ENCODE data around the gene RPLP1.
A peak's percentile ranks its signal among the peaks of the same experiment; 100 is the strongest.

RPLP1 gene

GRCh38 chr15:69454953-69455352 lies 2.3 kb downstream of the RPLP1 start:
- Mint-ChIP-seq H3K27ac (no peak overlapping the region), H3K36me3 (ENCODE audit: low read depth) (peaks cover 45% of the 10 kb centered on the region), H3K9me3 (no peaks in the 10 kb centered on the region), H3K4me1 (peaks cover 48% of the 10 kb centered on the region), H3K27me3 (ENCODE audit: low read depth, poor library complexity) (no peaks in the 10 kb centered on the region), H3K4me3 (peak overlapping the region; percentile 95)
- no peak for TF ChIP-seq CTCF (IDR thresholded peaks at IDR 0.05)
- DNase-seq: no peak

- no peak for DNase-seq
- no peaks in the 10 kb centered on the region for H3K9me3 Mint-ChIP-seq
- H3K4me3 Mint-ChIP-seq: no peak overlapping the region
- H3K27ac Mint-ChIP-seq: peak overlapping the region; percentile 60
- peaks cover 45% of the 10 kb centered on the region for H3K36me3 Mint-ChIP-seq (ENCODE audit: low read depth)
- H3K27me3 Mint-ChIP-seq (ENCODE audit: low read depth, poor library complexity): no peaks in the 10 kb centered on the region
- H3K4me1 Mint-ChIP-seq: peaks cover 54% of the 10 kb centered on the region
- no peak for TF ChIP-seq CTCF (IDR thresholded peaks at IDR 0.05)
Measured at GRCh38 chr15:69456208-69457166, 3.9 kb downstream of the RPLP1 start.

GRCh38 chr15:69457304-69458280 lies 5.0 kb downstream of the RPLP1 start:
- Mint-ChIP-seq H3K27ac (peak overlapping the region; percentile 91), H3K4me1 (peaks cover 44% of the 10 kb centered on the region), H3K27me3 (ENCODE audit: low read depth, poor library complexity) (peaks cover 3% of the 10 kb centered on the region), H3K9me3 (no peaks in the 10 kb centered on the region), H3K4me3 (no peak overlapping the region), H3K36me3 (ENCODE audit: low read depth) (peaks cover 45% of the 10 kb centered on the region)
- TF ChIP-seq CTCF (IDR thresholded peaks at IDR 0.05): no peak
- no peak for DNase-seq

- Mint-ChIP-seq H3K4me1 (peaks cover 47% of the 10 kb centered on the region), H3K9me3 (no peaks in the 10 kb centered on the region), H3K27me3 (ENCODE audit: low read depth, poor library complexity) (peaks cover 6% of the 10 kb centered on the region), H3K4me3 (no peak overlapping the region), H3K27ac (no peak overlapping the region), H3K36me3 (ENCODE audit: low read depth) (peaks cover 37% of the 10 kb centered on the region)
- no peak for TF ChIP-seq CTCF (IDR thresholded peaks at IDR 0.05)
- DNase-seq: no peak
Measured at GRCh38 chr15:69459066-69459465, 6.4 kb downstream of the RPLP1 start.

GRCh38 chr15:69460481-69460880 lies 7.9 kb downstream of the RPLP1 start:
- TF ChIP-seq CTCF (IDR thresholded peaks at IDR 0.05): no peak
- Mint-ChIP-seq H3K4me3 (no peak overlapping the region), H3K27ac (no peak overlapping the region), H3K4me1 (peaks cover 33% of the 10 kb centered on the region), H3K36me3 (ENCODE audit: low read depth) (peaks cover 24% of the 10 kb centered on the region), H3K9me3 (no peaks in the 10 kb centered on the region), H3K27me3 (ENCODE audit: low read depth, poor library complexity) (peaks cover 6% of the 10 kb centered on the region)
- DNase-seq: no peak
